Germinal center (tissue), 1 donor: ENCODE data around the gene SYT15B.
"Not testable (repeated sequence)": the region's sequence is repeated elsewhere in the genome, so short reads cannot be mapped to it uniquely, and the experiment has no call there.

Source experiments
- DNase-seq: peaks from one replicate; pipeline ENCODE4 v3.0.0; 2012; ENCODE audit warnings: mixed read lengths, low spot score

SYT15B gene

DNA sequence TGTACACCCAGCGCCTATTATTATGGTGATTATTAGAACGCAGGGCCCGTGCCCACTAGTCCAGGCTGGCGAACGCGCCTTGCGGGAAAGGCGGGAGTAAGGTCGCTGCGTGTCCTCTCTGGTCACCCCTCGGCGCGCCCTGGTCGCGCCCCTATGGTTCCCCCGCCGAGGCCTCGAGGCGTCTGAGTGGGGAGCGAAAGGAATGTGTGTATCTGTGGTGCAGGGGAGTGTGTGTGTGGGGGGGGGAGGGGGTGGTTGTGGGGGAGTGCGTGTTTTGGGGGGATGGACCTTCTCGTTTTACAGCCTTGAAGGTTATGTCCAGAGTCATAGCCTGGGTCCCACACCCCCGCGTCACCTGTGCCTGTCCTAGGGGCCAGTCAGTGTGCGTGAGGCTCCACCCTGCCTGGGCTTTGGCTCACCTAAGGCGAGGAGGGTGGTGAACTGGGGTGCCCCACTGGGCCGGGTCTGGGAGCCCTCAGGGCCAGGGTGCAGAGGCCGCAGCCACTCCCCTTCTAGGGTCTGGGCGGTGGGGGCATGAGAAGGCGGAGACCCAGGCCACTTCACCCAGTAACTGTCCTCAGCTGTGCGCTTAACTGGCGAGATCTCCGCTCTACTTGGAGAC lies at the start of gene SYT15B:
TSS of gene SYT15B (minus strand) at position 39 of the 622 bp plus-strand sequence. CDS start 952 bp downstream, outside the sequence.
- not testable (repeated sequence) for DNase-seq

DNA sequence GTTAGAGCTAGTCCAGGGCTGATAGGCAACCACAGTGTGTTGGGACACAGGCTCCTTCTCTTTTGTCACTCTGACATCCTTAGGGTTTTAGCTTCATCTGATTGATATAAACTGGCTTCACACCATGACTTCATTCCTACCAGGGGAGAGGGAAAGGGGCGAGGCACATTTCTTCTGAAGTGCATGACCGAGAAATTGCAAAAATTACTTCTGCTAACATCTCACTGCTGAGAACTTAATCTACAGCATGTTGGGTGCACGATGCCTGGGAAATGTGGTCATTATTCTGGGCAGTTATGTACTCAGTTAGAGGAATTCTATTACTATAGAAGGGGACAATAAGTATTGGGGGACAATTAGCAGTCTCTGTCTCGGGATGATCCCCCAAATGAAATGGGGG lies 16.2 kb upstream of the SYT15B start:
- DNase-seq: not testable (repeated sequence)

GRCh38 chr10:47775361-47776231 lies 12.2 kb upstream of the SYT15B start:
- DNase-seq: not testable (repeated sequence)

GRCh38 chr10:47770745-47771144 lies 7.4 kb upstream of the SYT15B start:
- not testable (repeated sequence) for DNase-seq

- not testable (repeated sequence) for DNase-seq
Observed at GRCh38 chr10:47768578-47769115, 5.3 kb upstream of the SYT15B start.

- not testable (repeated sequence) for DNase-seq
Observed at GRCh38 chr10:47768085-47768484, 4.7 kb upstream of the SYT15B start.

- not testable (repeated sequence) for DNase-seq
Observed at GRCh38 chr10:47767236-47767635, 3.8 kb upstream of the SYT15B start.

- not testable (repeated sequence) for DNase-seq
Observed at GRCh38 chr10:47765232-47765631, 1.8 kb upstream of the SYT15B start.

DNA sequence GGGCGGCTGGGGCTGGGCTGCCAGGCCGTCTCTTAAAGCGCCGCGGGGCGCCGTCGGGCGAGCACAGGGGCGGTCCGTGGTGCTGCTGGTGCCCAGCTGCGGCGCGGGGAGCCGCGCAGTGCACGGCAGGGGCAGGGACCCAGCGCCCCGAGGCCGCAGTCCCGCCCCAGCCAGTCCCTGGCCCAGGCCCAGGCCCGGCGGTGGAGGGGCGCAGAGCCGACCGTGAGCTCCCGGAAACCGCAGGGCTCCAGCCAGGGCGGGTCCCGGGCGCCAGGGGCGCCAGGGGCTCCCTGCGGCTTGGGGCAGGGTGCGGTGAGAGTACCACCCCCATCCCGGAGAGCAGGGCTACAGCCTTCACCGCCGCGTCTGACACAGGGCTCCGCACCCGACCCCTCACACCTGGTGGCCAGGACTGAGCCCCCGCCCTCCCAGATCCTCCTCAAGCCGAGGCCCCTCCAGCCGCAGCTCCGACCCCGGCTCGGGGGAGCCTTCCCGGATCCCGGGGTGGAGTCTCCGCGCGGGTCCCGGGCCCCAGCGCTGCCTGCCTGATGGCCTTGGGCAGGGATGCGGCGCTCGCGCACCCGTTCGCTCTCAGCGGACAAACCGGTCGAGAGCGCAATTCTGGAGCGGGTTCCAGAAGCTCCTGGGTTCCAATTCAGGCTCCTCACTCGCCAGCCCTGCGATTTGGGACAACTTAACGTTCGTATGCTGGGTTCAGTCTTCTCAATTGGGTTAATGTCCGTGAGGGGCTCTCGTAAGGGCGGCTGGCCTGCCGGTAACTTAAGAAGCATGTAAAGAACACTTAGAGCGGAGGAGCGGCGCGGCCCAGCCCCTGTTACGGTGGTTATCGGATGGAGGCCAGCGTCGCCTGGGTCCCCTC lies 478 bp downstream of the SYT15B start:
- DNase-seq: not testable (repeated sequence)

DNA sequence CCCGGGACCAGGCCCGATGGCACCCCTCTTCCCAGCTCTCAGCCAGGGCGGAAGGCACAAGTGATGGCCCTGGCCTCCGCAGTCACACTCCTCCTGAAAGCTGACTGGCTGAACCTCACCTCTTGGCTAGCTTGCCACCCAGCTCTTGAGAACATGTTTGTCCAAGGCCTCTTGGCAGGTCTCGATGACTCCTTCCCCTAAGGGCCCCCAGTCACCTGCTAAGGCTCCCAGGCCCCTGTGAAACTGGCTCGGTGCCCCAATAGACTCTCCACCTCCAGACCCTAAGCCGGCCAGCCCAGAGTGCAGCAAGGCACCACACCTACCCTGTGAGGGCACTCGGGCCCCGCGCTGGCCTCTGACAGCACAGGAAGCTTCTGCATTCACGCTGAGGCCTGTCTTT lies 4.5 kb downstream of the SYT15B start:
- not testable (repeated sequence) for DNase-seq

- not testable (repeated sequence) for DNase-seq
Observed at GRCh38 chr10:47756169-47756568, 7.2 kb downstream of the SYT15B start.

GRCh38 chr10:47753871-47754270 lies 9.5 kb downstream of the SYT15B start:
- DNase-seq: not testable (repeated sequence)

DNA sequence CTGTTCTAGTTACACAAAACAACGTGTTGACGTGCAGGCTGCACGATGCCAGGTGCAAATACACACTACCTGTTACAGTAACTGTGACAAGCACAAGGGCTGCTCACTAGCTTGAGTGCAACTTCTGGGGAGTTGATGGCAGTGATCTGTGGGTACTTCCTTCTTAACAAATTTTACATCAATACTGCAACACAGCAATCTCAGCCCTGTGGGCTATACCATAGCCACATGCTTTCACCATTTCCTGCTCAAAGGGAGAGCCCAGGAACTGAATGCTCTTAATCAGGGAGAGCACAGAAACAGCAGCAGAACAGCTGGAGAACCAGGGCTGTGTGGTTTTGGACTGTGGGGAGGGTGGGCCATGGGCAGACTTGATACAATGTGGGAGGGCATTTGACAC lies 10.2 kb downstream of the SYT15B start:
- not testable (repeated sequence) for DNase-seq

GRCh38 chr10:47751821-47752220 lies 11.6 kb downstream of the SYT15B start:
- DNase-seq: not testable (repeated sequence)

- not testable (repeated sequence) for DNase-seq
Observed at GRCh38 chr10:47750360-47750759, 13.0 kb downstream of the SYT15B start.

DNA sequence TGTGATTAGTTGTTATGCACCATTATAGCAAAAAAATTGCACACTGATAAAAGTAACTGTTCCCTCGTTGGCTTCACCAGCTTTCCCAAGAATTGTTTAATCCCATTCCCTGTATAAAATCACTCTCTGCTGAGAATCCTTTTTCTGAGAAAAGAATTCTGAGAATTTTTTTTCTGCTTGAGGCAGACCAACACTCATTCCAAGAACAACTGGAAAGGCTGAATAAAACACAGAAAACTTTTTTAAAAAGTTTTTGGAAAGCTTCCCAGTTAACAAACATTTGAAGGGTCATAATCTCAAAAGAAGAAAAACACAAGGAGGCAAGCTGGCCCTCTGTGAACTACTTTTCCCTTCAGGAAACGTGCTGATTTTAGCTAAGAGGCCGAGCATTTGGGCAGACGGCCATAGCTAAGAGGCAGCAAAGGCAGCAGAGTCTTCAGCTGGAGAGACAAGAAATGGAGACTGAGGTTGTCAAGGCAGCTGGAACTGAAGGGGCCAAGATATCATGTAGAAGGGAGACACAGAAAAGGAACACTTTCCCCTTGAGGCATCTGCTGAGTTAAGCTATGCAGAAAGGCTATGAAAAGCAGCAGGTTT lies 16.5 kb downstream of the SYT15B start:
- not testable (repeated sequence) for DNase-seq

- not testable (repeated sequence) for DNase-seq
Observed at GRCh38 chr10:47744881-47745280, 18.5 kb downstream of the SYT15B start.

- not testable (repeated sequence) for DNase-seq
Observed at GRCh38 chr10:47743611-47744550, 19.5 kb downstream of the SYT15B start.

- DNase-seq: not testable (repeated sequence)
Observed at GRCh38 chr10:47740868-47741267, 22.5 kb downstream of the SYT15B start.

GRCh38 chr10:47730911-47731310 lies 32.5 kb downstream of the SYT15B start:
- DNase-seq: not testable (repeated sequence)
